ENCODE data around the gene TMEM116.
"Not testable (repeated sequence)": the region's sequence is repeated elsewhere in the genome, so short reads cannot be mapped to it uniquely, and the experiment has no call there.

The TMEM116 gene

GRCh38 chr12:111953455-111953854 is 59.5 kb downstream of the TMEM116 start:
- no peak for DNase-seq (ENCODE audit: low read depth)
- no peak overlapping the region for H3K4me3 ChIP-seq (ENCODE audit: low read depth, low read length)
- TF ChIP-seq POLR2A (IDR thresholded peaks at IDR 0.05; ENCODE audit: extremely low read depth, insufficient read length) (no peak), MYC (IDR thresholded peaks at IDR 0.05; ENCODE audit: low read depth, low read length) (no peak)

GRCh38 chr12:111952084-111952787 is 60.7 kb downstream of the TMEM116 start:
- H3K4me3 ChIP-seq (ENCODE audit: low read depth, low read length); DNase-seq (ENCODE audit: low read depth): not testable (repeated sequence)

- DNase-seq (ENCODE audit: low read depth); H3K4me3 ChIP-seq (ENCODE audit: low read depth, low read length): not testable (repeated sequence)
These were observed 61.8 kb downstream of the TMEM116 start for GRCh38 chr12:111950961-111951676.

GRCh38 chr12:111943929-111944328 is 69.0 kb downstream of the TMEM116 start:
- no peak for DNase-seq (ENCODE audit: low read depth)

GRCh38 chr12:111942557-111942956 is 70.4 kb downstream of the TMEM116 start:
- H3K4me3 ChIP-seq (ENCODE audit: low read depth, low read length), result no peak overlapping the region
- TF ChIP-seq POLR2A (IDR thresholded peaks at IDR 0.05; ENCODE audit: extremely low read depth, insufficient read length) (no peak), MAX (IDR thresholded peaks at IDR 0.05; ENCODE audit: low read depth, low read length) (no peak), CTCF (IDR thresholded peaks at IDR 0.05; ENCODE audit: low read depth, low read length) (no peak), MYC (IDR thresholded peaks at IDR 0.05; ENCODE audit: low read depth, low read length) (no peak)
- peak; percentile 42 for DNase-seq (ENCODE audit: low read depth)

More at GRCh38 chr12:111943929-111944328, 69.0 kb downstream of the TMEM116 start:
- TF ChIP-seq MAX (IDR thresholded peaks at IDR 0.05; ENCODE audit: low read depth, low read length) (no peak), CTCF (IDR thresholded peaks at IDR 0.05; ENCODE audit: low read depth, low read length) (no peak), MYC (IDR thresholded peaks at IDR 0.05; ENCODE audit: low read depth, low read length) (no peak), POLR2A (IDR thresholded peaks at IDR 0.05; ENCODE audit: extremely low read depth, insufficient read length) (no peak)
- H3K4me3 ChIP-seq (ENCODE audit: low read depth, low read length), result no peak overlapping the region

GRCh38 chr12:111937429-111937828 is 75.5 kb downstream of the TMEM116 start:
- DNase-seq (ENCODE audit: low read depth), result no peak
- no peak overlapping the region for H3K4me3 ChIP-seq (ENCODE audit: low read depth, low read length)
- no peak for TF ChIP-seq CTCF (IDR thresholded peaks at IDR 0.05; ENCODE audit: low read depth, low read length)
- TF ChIP-seq MAX (IDR thresholded peaks at IDR 0.05; ENCODE audit: low read depth, low read length), result no peak
- TF ChIP-seq MYC (IDR thresholded peaks at IDR 0.05; ENCODE audit: low read depth, low read length), result no peak
- no peak for TF ChIP-seq POLR2A (IDR thresholded peaks at IDR 0.05; ENCODE audit: extremely low read depth, insufficient read length)

GRCh38 chr12:111936869-111937268 is 76.1 kb downstream of the TMEM116 start:
- DNase-seq (ENCODE audit: low read depth), result no peak
- TF ChIP-seq MYC (IDR thresholded peaks at IDR 0.05; ENCODE audit: low read depth, low read length) (no peak), POLR2A (IDR thresholded peaks at IDR 0.05; ENCODE audit: extremely low read depth, insufficient read length) (no peak), MAX (IDR thresholded peaks at IDR 0.05; ENCODE audit: low read depth, low read length) (no peak), CTCF (IDR thresholded peaks at IDR 0.05; ENCODE audit: low read depth, low read length) (no peak)

More at GRCh38 chr12:111936869-111937268, 76.1 kb downstream of the TMEM116 start:
- no peak overlapping the region for H3K4me3 ChIP-seq (ENCODE audit: low read depth, low read length)

Data from NB4 (cell line).